ENCODE results near the gene A4GALT. TPM values are rescaled to one million over a fixed set of nuclear protein-coding genes. Genes with fewer than 3 reads are reported as not detected.

A4GALT gene
- total and polyA plus RNA-seq, 10 of the 15 experiments (the other 5 are each of a cell fraction or from before 2014, with no cell fraction given): 0.04 to 3.9 (median 2.3) TPM; not detected in 1

DNA sequence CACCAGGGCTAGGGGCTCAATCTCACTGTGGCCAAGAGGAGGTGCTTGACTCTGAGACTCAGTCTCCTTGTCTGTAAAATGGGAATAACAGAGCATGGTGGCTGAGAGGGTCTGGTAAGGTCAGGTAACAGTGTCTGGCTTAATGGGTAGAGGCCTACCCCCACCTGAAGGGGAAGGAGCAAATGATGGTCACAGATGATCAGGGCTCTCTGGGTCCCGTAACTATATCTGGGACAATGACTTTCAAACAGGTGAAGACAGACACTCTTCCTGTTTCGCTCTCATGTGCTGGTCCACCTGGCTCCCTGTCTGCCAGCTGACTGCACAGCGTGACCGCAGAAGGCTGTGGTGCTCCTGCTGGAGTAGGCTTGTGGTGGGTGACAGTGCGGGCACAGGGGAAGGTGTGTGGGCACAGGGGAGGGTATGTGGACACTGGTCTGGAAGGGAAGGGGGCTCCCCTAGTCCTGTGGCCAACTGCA is 4.0 kb downstream of the A4GALT start (continued):
- TF ChIP-seq, protein P1, sequence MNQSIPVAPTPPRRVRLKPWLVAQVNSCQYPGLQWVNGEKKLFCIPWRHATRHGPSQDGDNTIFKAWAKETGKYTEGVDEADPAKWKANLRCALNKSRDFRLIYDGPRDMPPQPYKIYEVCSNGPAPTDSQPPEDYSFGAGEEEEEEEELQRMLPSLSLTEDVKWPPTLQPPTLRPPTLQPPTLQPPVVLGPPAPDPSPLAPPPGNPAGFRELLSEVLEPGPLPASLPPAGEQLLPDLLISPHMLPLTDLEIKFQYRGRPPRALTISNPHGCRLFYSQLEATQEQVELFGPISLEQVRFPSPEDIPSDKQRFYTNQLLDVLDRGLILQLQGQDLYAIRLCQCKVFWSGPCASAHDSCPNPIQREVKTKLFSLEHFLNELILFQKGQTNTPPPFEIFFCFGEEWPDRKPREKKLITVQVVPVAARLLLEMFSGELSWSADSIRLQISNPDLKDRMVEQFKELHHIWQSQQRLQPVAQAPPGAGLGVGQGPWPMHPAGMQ (IDR thresholded peaks at IDR 0.05; ENCODE audit: borderline replicate concordance): no peak; the same call in 1 of the 2 replicates
- TF ChIP-seq, protein P2, sequence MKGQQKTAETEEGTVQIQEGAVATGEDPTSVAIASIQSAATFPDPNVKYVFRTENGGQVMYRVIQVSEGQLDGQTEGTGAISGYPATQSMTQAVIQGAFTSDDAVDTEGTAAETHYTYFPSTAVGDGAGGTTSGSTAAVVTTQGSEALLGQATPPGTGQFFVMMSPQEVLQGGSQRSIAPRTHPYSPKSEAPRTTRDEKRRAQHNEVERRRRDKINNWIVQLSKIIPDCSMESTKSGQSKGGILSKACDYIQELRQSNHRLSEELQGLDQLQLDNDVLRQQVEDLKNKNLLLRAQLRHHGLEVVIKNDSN (IDR thresholded peaks at IDR 0.05; ENCODE audit: borderline replicate concordance, extremely low read length, insufficient read depth, low read depth, low read length): no peak
- TF ChIP-seq HCFC1 (IDR thresholded peaks at IDR 0.05; ENCODE audit: low read length) (no peak), NKRF (conservative IDR thresholded peaks at IDR 0.05) (peak; percentile 54; the same call in 1 of the 2 replicates), MYC (IDR thresholded peaks at IDR 0.05; ENCODE audit: insufficient read depth, insufficient read length, insufficient replicate concordance, low read length, severe bottlenecking) (no peak), ZNF24 (IDR thresholded peaks at IDR 0.05) (peak; percentile 19; the same call in 1 of the 2 replicates), LARP7 (IDR thresholded peaks at IDR 0.05) (peak; percentile 37; the same call in 1 of the 2 replicates), PAX5 (IDR thresholded peaks at IDR 0.05; ENCODE audit: borderline replicate concordance, low read depth, low read length) (peak; percentile 80; the same call in 1 of the 2 replicates), ETV6 (conservative IDR thresholded peaks at IDR 0.05 in 1 of 2, IDR thresholded peaks at IDR 0.05 in 1 of 2; ENCODE audit: borderline replicate concordance in 1 of 2, low read depth in 1 of 2) (no peak; a peak in 2 of 4 replicates), TCF3 (IDR thresholded peaks at IDR 0.05; ENCODE audit: borderline replicate concordance, insufficient read depth, low read depth, low read length) (peak; percentile 95), BCL3 (IDR thresholded peaks at IDR 0.05; ENCODE audit: borderline replicate concordance, insufficient read depth, low read depth, low read length, poor library complexity, severe bottlenecking) (no peak), SMAD1 (IDR thresholded peaks at IDR 0.05; ENCODE audit: low read depth, partially characterized antibody) (no peak), RUNX3 (IDR thresholded peaks at IDR 0.05; ENCODE audit: low read length) (peak; percentile 92), EED (IDR thresholded peaks at IDR 0.05; ENCODE audit: low read depth) (peak; percentile 87), IRF3 (IDR thresholded peaks at IDR 0.05) (no peak), IRF4 (IDR thresholded peaks at IDR 0.05; ENCODE audit: low read depth, low read length) (0 out of 2 replicates have a peak, but pooled peaks have one; percentile 26), BCL11A (IDR thresholded peaks at IDR 0.05; ENCODE audit: low read depth, low read length) (no peak), E2F4 (IDR thresholded peaks at IDR 0.05; ENCODE audit: low read depth, low read length) (no peak), FOXK2 (IDR thresholded peaks at IDR 0.05) (no peak)
- TF ChIP-seq, protein P3, sequence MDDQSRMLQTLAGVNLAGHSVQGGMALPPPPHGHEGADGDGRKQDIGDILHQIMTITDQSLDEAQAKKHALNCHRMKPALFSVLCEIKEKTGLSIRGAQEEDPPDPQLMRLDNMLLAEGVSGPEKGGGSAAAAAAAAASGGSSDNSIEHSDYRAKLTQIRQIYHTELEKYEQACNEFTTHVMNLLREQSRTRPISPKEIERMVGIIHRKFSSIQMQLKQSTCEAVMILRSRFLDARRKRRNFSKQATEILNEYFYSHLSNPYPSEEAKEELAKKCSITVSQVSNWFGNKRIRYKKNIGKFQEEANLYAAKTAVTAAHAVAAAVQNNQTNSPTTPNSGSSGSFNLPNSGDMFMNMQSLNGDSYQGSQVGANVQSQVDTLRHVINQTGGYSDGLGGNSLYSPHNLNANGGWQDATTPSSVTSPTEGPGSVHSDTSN (IDR thresholded peaks at IDR 0.05; ENCODE audit: insufficient replicate concordance, low read depth, low read length): peak; percentile 47
